NCI-H460 (cell line): ENCODE results near the gene YWHAB. TPM values are rescaled to one million over a fixed set of nuclear protein-coding genes. Genes with fewer than 3 reads are reported as not detected.

Source experiments
- DNase-seq: peaks from one replicate; pipeline ENCODE4 v3.0.0-alpha.2; 2016; ENCODE audit warnings: low read depth; ENCODE audit errors: extremely low read depth
- total RNA-seq: library from RNA; depleted of rRNA; stranded (reverse); fragments of >200 nt; shearing (Covaris generic); gene quantifications from 2 replicates; pipeline ENCODE4 v1.2.3, GENCODE V29; 2014; rRNA removed

YWHAB gene
- total RNA-seq, 1 experiment from 2014 or later = 113 TPM

- no peak for DNase-seq
Observed at GRCh38 chr20:44948513-44948912, 63.0 kb downstream of the YWHAB start.

GRCh38 chr20:44950368-44950767 is 64.9 kb downstream of the YWHAB start:
- DNase-seq = no peak

DNA sequence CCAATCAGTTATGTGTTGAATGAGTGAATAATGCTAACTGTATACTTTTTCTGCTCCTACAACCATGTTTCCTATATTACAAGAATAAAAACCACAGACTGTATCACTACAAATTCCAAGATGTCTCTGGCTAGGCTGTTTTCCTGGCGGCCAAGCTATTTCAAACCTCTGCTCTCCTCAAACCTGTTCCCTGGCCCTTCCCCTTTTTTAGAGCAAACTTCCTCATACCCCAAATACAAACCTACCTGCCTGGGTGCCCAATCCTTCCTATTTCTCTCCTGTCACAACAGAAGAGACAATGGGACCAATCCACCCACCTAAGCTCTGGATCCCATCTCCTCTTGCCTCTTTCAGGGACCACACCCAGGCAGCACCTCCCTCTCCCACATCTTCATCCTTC is 67.2 kb downstream of the YWHAB start:
- DNase-seq = no peak

DNA sequence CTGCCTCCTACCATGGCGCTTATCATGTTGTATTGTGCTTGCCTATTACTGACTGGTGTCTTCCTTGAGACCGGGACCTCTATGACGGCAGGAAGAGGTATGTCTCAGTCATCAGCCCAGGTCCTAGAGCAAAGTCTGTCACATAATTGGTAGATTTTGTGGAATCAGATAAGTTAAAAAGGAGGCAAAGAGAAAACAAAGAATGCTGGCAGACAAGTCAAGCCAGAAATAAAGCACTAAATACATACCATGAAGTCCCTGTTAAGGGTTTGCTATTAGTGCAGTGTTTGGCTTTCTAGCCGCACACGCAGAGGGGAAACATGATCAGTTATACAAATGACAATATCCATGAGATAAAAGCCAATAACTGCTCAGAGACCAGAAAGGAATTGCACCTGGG is 68.7 kb downstream of the YWHAB start:
- DNase-seq = no peak

DNA sequence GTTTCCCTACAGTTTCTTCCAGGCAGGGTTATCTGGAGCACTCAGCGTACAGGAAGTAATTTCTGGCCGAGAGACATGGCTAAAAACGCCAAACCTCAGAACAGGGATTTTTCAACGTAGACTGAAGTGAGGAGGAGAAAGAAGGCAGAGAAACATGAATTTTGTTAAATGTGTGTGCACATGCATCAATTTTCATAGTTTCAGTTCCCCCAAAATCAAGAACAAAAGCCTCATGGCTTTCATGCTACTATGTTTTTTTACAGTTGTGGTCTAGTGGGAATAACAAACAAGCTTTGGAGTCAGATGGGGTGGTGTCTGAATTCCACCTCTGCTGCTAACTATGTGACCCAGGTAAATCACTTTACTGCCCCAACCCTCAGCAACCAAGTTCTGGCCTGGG is 69.8 kb downstream of the YWHAB start:
- DNase-seq = no peak

- DNase-seq = no peak
Observed at GRCh38 chr20:44956410-44956809, 70.9 kb downstream of the YWHAB start.

Other genes with a start within 250 kb of the YWHAB start
- gene ADA, start 234.0 kb upstream of the YWHAB start, total RNA-seq = 5.2 and 7.2 TPM in 2 replicates
- 5.3 and 8.1 TPM in 2 replicates for gene CCN5, start 170.3 kb upstream of the YWHAB start, total RNA-seq
- 1.0 and 1.2 TPM in 2 replicates for gene KCNK15, start 139.8 kb upstream of the YWHAB start, total RNA-seq
- gene RIMS4, start 75.2 kb upstream of the YWHAB start, total RNA-seq = 0.20 and 0.35 TPM in 2 replicates
- 56.2 and 67.6 TPM in 2 replicates for gene PABPC1L, start 24.4 kb downstream of the YWHAB start, total RNA-seq
- 52.9 and 58.0 TPM in 2 replicates for gene TOMM34, start 74.7 kb downstream of the YWHAB start, total RNA-seq
- gene STK4, start 80.8 kb downstream of the YWHAB start, total RNA-seq = 32.2 and 42.4 TPM in 2 replicates
- gene KCNS1, start 215.4 kb downstream of the YWHAB start, total RNA-seq = not detected in 2 replicates
- not detected in 2 replicates for gene WFDC5, start 229.5 kb downstream of the YWHAB start, total RNA-seq
- not detected in 2 replicates for gene WFDC12, start 238.8 kb downstream of the YWHAB start, total RNA-seq